ENCODE measurements around the gene ABCA3.

GRCh38 chr16:2284001-2284770 lies 56.3 kb downstream of the ABCA3 start:
- TF ChIP-seq FOXM1 (IDR thresholded peaks at IDR 0.05; ENCODE audit: borderline replicate concordance, low read depth) = no peak
- TF ChIP-seq RAD21 (IDR thresholded peaks at IDR 0.05; ENCODE audit: low read depth) = no peak
- no peak for TF ChIP-seq NFIC (IDR thresholded peaks at IDR 0.05)
- TF ChIP-seq TCF12 (IDR thresholded peaks at IDR 0.05; ENCODE audit: low read depth) = no peak
- TF ChIP-seq TEAD4 (IDR thresholded peaks at IDR 0.05) = no peak
- no peak for TF ChIP-seq CREB1 (IDR thresholded peaks at IDR 0.05; ENCODE audit: low read depth)
- TF ChIP-seq YY1 (IDR thresholded peaks at IDR 0.05; ENCODE audit: low read depth) = no peak
- no peak for TF ChIP-seq TAF1 (IDR thresholded peaks at IDR 0.05; ENCODE audit: low read depth)
- TF ChIP-seq EP300 (IDR thresholded peaks at IDR 0.05; ENCODE audit: borderline replicate concordance) = no peak
- TF ChIP-seq, protein P1, sequence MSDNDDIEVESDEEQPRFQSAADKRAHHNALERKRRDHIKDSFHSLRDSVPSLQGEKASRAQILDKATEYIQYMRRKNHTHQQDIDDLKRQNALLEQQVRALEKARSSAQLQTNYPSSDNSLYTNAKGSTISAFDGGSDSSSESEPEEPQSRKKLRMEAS (IDR thresholded peaks at IDR 0.05) = no peak
- no peak for TF ChIP-seq USF1 (IDR thresholded peaks at IDR 0.05)
- no peak for TF ChIP-seq CEBPB (IDR thresholded peaks at IDR 0.05)
- TF ChIP-seq REST (IDR thresholded peaks at IDR 0.05; ENCODE audit: low read depth) = no peak
- no peak for TF ChIP-seq EGR1 (IDR thresholded peaks at IDR 0.05)

Measured in Ishikawa (cell line).